Mammary epithelial cell (primary cell): ENCODE results near the gene SCGB3A2.

ENCODE experiments used
- CTCF ChIP-seq, 2 donors: IDR thresholded peaks in 1 of 2; conservative IDR thresholded peaks in 1 of 2; 2 replicates each; pipeline ENCODE4 v1.5.1; 2011 to 2012; ENCODE audit warnings: inconsistent platforms in 2 of 2, low read length in 2 of 2, mild to moderate bottlenecking in 2 of 2, control low read depth in 1 of 2, low read depth in 1 of 2; ENCODE audit not compliant: insufficient read depth in 1 of 2; ENCODE audit errors: extremely low read depth in 1 of 2
- EZH2 ChIP-seq: IDR thresholded peaks from 2 replicates; pipeline ENCODE4 v1.6.1; 2012; ENCODE audit warnings: low read length, inconsistent platforms, borderline replicate concordance

- no peak for TF ChIP-seq CTCF (conservative IDR thresholded peaks at IDR 0.05 in 1 of 2, IDR thresholded peaks at IDR 0.05 in 1 of 2; ENCODE audit: extremely low read depth in 1 of 2, insufficient read depth in 1 of 2, low read depth in 1 of 2, low read length in 2 of 2)
- TF ChIP-seq EZH2, result no peak
Measured at GRCh38 chr5:147858565-147858964, 19.9 kb upstream of the SCGB3A2 start.
